ENCODE results near the gene FGF11.
"Not testable (repeated sequence)": the region's sequence is repeated elsewhere in the genome, so short reads cannot be mapped to it uniquely, and the experiment has no call there.

FGF11 gene

GRCh38 chr17:7479213-7480088 lies 40.1 kb downstream of the FGF11 start, which contains the start of gene ZBTB4:
ZBTB4 (minus strand) TSS chr17:7479631; CDS start chr17:7466801, 12,830 bp downstream.
- TF ChIP-seq ZNF274 (IDR thresholded peaks at IDR 0.05; ENCODE audit: low read depth, low read length), result no peak
- peak within 1 kb of the TSS; percentile 85 for H3K4me3 ChIP-seq (ENCODE audit: low read length)

GRCh38 chr17:7480089-7480384 lies 40.7 kb downstream of the FGF11 start:
- peak overlapping the region; percentile 71 for H3K4me3 ChIP-seq (ENCODE audit: low read length)
- TF ChIP-seq ZNF274 (IDR thresholded peaks at IDR 0.05; ENCODE audit: low read depth, low read length), result no peak

- H3K4me3 ChIP-seq (ENCODE audit: low read length), result peak within 1 kb of the TSS; percentile 71; the same call in 1 of the 2 replicates
Measured at GRCh38 chr17:7481275-7481674, 42.0 kb downstream of the FGF11 start, which contains the start of gene SLC35G6. SLC35G6 (plus strand) TSS chr17:7481446; CDS start chr17:7481517, 71 bp downstream.

GRCh38 chr17:7481842-7482741 lies 42.8 kb downstream of the FGF11 start:
- H3K4me3 ChIP-seq (ENCODE audit: low read length), result not testable (repeated sequence)

- H3K4me3 ChIP-seq (ENCODE audit: low read length), result peak overlapping the region; percentile 86; the same call in 1 of the 2 replicates
Measured at GRCh38 chr17:7482742-7483088, 43.4 kb downstream of the FGF11 start.

- peak overlapping the region; percentile 86 for H3K4me3 ChIP-seq (ENCODE audit: low read length)
- TF ChIP-seq ZNF274 (IDR thresholded peaks at IDR 0.05; ENCODE audit: low read depth, low read length), result no peak
Measured at GRCh38 chr17:7483255-7484066, 44.1 kb downstream of the FGF11 start.

- peak within 1 kb of the TSS; percentile 86 for H3K4me3 ChIP-seq (ENCODE audit: low read length)
- no peak for TF ChIP-seq ZNF274 (IDR thresholded peaks at IDR 0.05; ENCODE audit: low read depth, low read length)
Measured at GRCh38 chr17:7484067-7484918, 45.0 kb downstream of the FGF11 start, which contains the start of gene POLR2A. POLR2A (plus strand) TSS chr17:7484366.

GRCh38 chr17:7484919-7485377 lies 45.6 kb downstream of the FGF11 start:
- H3K4me3 ChIP-seq (ENCODE audit: low read length), result peak overlapping the region; percentile 69

GRCh38 chr17:7486181-7486580 lies 46.9 kb downstream of the FGF11 start:
- TF ChIP-seq ZNF274 (IDR thresholded peaks at IDR 0.05; ENCODE audit: low read depth, low read length), result no peak

More at GRCh38 chr17:7484919-7485377, 45.6 kb downstream of the FGF11 start:
- no peak for TF ChIP-seq ZNF274 (IDR thresholded peaks at IDR 0.05; ENCODE audit: low read depth, low read length)

GRCh38 chr17:7490144-7490543 lies 50.8 kb downstream of the FGF11 start:
- TF ChIP-seq ZNF274 (IDR thresholded peaks at IDR 0.05; ENCODE audit: low read depth, low read length), result no peak
- H3K4me3 ChIP-seq (ENCODE audit: low read length), result no peak overlapping the region

More at GRCh38 chr17:7486181-7486580, 46.9 kb downstream of the FGF11 start:
- H3K4me3 ChIP-seq (ENCODE audit: low read length), result peak overlapping the region; percentile 69

- no peak for TF ChIP-seq ZNF274 (IDR thresholded peaks at IDR 0.05; ENCODE audit: low read depth, low read length)
- H3K4me3 ChIP-seq (ENCODE audit: low read length), result no peak overlapping the region
Measured at GRCh38 chr17:7491583-7491982, 52.3 kb downstream of the FGF11 start.

- TF ChIP-seq ZNF274 (IDR thresholded peaks at IDR 0.05; ENCODE audit: low read depth, low read length), result no peak
- H3K4me3 ChIP-seq (ENCODE audit: low read length), result no peak overlapping the region
Measured at GRCh38 chr17:7493941-7494340, 54.6 kb downstream of the FGF11 start.
